Articular chondrocyte of knee joint (primary cell): ENCODE results near the gene OR2S2. TPM values are rescaled to one million over a fixed set of nuclear protein-coding genes. Genes with fewer than 3 reads are reported as not detected.

Source experiments
- total RNA-seq: library from RNA; depleted of rRNA; stranded (reverse); fragments of >200 nt; gene quantifications from 2 replicates; pipeline ENCODE4 v1.2.3, GENCODE V29; 2012

Gene OR2S2
- total RNA-seq: 0.39 and 0.43 TPM in 2 replicates

GRCh38 chr9:35958104-35958837 is at the start of gene OR2S2:
Gene OR2S2, minus strand, starts transcription at chr9:35958154. Its CDS starts 56 bp downstream, at chr9:35958098.

GRCh38 chr9:35909274-35909673 is 48.7 kb downstream of the OR2S2 start, which contains the start of gene SPAAR:
Gene SPAAR, plus strand, starts transcription at chr9:35909490. Its CDS starts 974 bp downstream, at chr9:35910464.

Other genes starting within 250 kb of the OR2S2 start
- gene TLN1, start 226.0 kb downstream of the OR2S2 start, total RNA-seq: 275 and 305 TPM in 2 replicates
- gene CREB3, start 225.5 kb downstream of the OR2S2 start, total RNA-seq: 62.1 and 68.7 TPM in 2 replicates
- 25.0 and 31.8 TPM in 2 replicates for gene GBA2, start 208.9 kb downstream of the OR2S2 start, total RNA-seq
- 20.2 and 22.1 TPM in 2 replicates for gene RGP1, start 208.9 kb downstream of the OR2S2 start, total RNA-seq
- 1.4 and 11.6 TPM in 2 replicates for gene MSMP, start 203.9 kb downstream of the OR2S2 start, total RNA-seq
- 29.2 and 38.3 TPM in 2 replicates for gene NPR2, start 166.6 kb downstream of the OR2S2 start, total RNA-seq
- 0.52 and 1.2 TPM in 2 replicates for gene SPAG8, start 145.9 kb downstream of the OR2S2 start, total RNA-seq
- 15.3 and 19.1 TPM in 2 replicates for gene HINT2, start 143.1 kb downstream of the OR2S2 start, total RNA-seq
- not detected in 2 replicates for gene FAM221B, start 129.4 kb downstream of the OR2S2 start, total RNA-seq
- gene TMEM8B, start 128.9 kb downstream of the OR2S2 start, total RNA-seq: 4.4 and 4.5 TPM in 2 replicates
- not detected in 2 replicates for gene OR13J1, start 87.8 kb downstream of the OR2S2 start, total RNA-seq
- 4.7 and 5.9 TPM in 2 replicates for gene HRCT1, start 52.0 kb downstream of the OR2S2 start, total RNA-seq
- gene SPAAR, start 48.7 kb downstream of the OR2S2 start, total RNA-seq: 0.26 and 0.54 TPM in 2 replicates
- gene RECK, start 78.8 kb upstream of the OR2S2 start, total RNA-seq: 117 and 126 TPM in 2 replicates
- gene GLIPR2, start 178.6 kb upstream of the OR2S2 start, total RNA-seq: 15.7 and 16.4 TPM in 2 replicates
- gene CCIN, start 211.2 kb upstream of the OR2S2 start, total RNA-seq: under 0.01 and 0.32 TPM in 2 replicates
- gene CLTA, start 232.8 kb upstream of the OR2S2 start, total RNA-seq: 236 and 241 TPM in 2 replicates